IMR-90 (cell line): ENCODE results near the gene HLA-DQB1. TPM values are rescaled to one million over a fixed set of nuclear protein-coding genes. Genes with fewer than 3 reads are reported as not detected.
A peak's percentile ranks its signal among the peaks of the same experiment; 100 is the strongest.

Source experiments
- ATAC-seq: fragments of 200-7000 bp; cut with Tn5 transposase; 2 replicates; pipeline ENCODE4 v1.9.1; 2020; ENCODE audit warnings: low read depth, mild to moderate bottlenecking, moderate library complexity
- BruUV-seq: library from RNA; stranded (reverse); fragments of 400-500 nt; replicated peaks from 2 replicates; lab custom pipeline; 2021; lab: Mats Ljungman, UMichigan
- CTCF ChIA-PET: fragments of 300-600 bp; formaldehyde crosslinking; extraction: SDS; loops from one replicate; lab custom pipeline; 2021; ENCODE audit warnings: antibody characterized with exemption; lab: Yijun Ruan, JAX
- POLR2A ChIA-PET: fragments of 300-600 bp; sonication (Branson Sonifier 250); formaldehyde crosslinking; loops from one replicate; lab custom pipeline; 2022; ENCODE audit warnings: antibody characterized with exemption; ENCODE audit not compliant: unreplicated experiment; lab: Charles Lee
- DNase-seq: peaks from one replicate; pipeline ENCODE4 v3.0.0; 2013
- H2AFZ ChIP-seq: replicated peaks from 2 replicates; pipeline ENCODE3; 2013; ENCODE audit warnings: low read length, mild to moderate bottlenecking; ENCODE audit not compliant: poor library complexity
- H2AK5ac ChIP-seq: 2 replicates; pipeline ENCODE4 v1.6.1; 2013; ENCODE audit warnings: low read depth, low read length, inconsistent platforms
- H2AK9ac ChIP-seq: replicated peaks from 2 replicates; pipeline ENCODE3; 2013; ENCODE audit warnings: mild to moderate bottlenecking, low read depth, low read length, moderate library complexity; ENCODE audit not compliant: poor library complexity
- H2BK120ac ChIP-seq: 2 replicates; pipeline ENCODE4 v1.6.1; 2013; ENCODE audit warnings: low read depth, low read length, inconsistent platforms
- H2BK15ac ChIP-seq: 3 replicates; pipeline ENCODE4 v1.6.1; 2013; ENCODE audit warnings: low read depth, low read length, inconsistent platforms
- H2BK20ac ChIP-seq: 2 replicates; pipeline ENCODE4 v1.6.1; 2013; ENCODE audit warnings: low read depth, mild to moderate bottlenecking, inconsistent platforms, low read length, moderate library complexity
- H2BK5ac ChIP-seq: 2 replicates; pipeline ENCODE4 v1.6.1; 2013; ENCODE audit warnings: mild to moderate bottlenecking, low read depth, low read length, inconsistent platforms; ENCODE audit not compliant: poor library complexity, severe bottlenecking
- H3K14ac ChIP-seq: replicated peaks from 2 replicates; pipeline ENCODE4 v1.6.1; 2013; ENCODE audit warnings: low read depth, low read length, inconsistent platforms
- H3K18ac ChIP-seq: 2 replicates; pipeline ENCODE4 v1.6.1; 2013; ENCODE audit warnings: low read depth, low read length, control low read depth
- H3K23ac ChIP-seq: 2 replicates; pipeline ENCODE4 v1.6.1; 2013; ENCODE audit warnings: low read depth, low read length, inconsistent platforms
- H3K27ac ChIP-seq: 2 replicates; pipeline ENCODE4 v1.5.1; 2013; ENCODE audit warnings: mild to moderate bottlenecking, control low read depth, low read length; ENCODE audit not compliant: insufficient read depth
- H3K27me3 ChIP-seq: 2 replicates; pipeline ENCODE4 v1.6.1; 2013; ENCODE audit warnings: low read length; ENCODE audit not compliant: control insufficient read depth, insufficient read depth
- H3K36me3 ChIP-seq: 2 replicates; pipeline ENCODE4 v1.6.1; 2013; ENCODE audit warnings: low read length, mixed read lengths; ENCODE audit not compliant: control insufficient read depth, insufficient read depth
- H3K4ac ChIP-seq: 2 replicates; pipeline ENCODE4 v1.6.1; 2013; ENCODE audit warnings: low read depth, low read length, inconsistent platforms
- H3K4me1 ChIP-seq: 2 replicates; pipeline ENCODE4 v1.6.1; 2013; ENCODE audit warnings: low read length, mixed read lengths; ENCODE audit not compliant: control insufficient read depth, insufficient read depth
- H3K4me2 ChIP-seq: 2 replicates; pipeline ENCODE4 v1.6.1; 2013; ENCODE audit warnings: low read depth, mild to moderate bottlenecking, control low read depth, low read length, moderate library complexity
- H3K4me3 ChIP-seq: 2 replicates; pipeline ENCODE4 v1.5.1; 2013; ENCODE audit warnings: low read depth, mild to moderate bottlenecking, control low read depth, low read length, moderate library complexity; ENCODE audit not compliant: insufficient read depth
- H3K56ac ChIP-seq: 2 replicates; pipeline ENCODE4 v1.6.1; 2013; ENCODE audit warnings: low read length, inconsistent platforms; ENCODE audit not compliant: insufficient read depth; ENCODE audit errors: extremely low read depth
- H3K79me1 ChIP-seq, 2 experiments: 2 replicates each; pipeline ENCODE4 v1.6.1; 2013; ENCODE audit warnings: low read length in 2 of 2, inconsistent platforms in 1 of 2, low read depth in 1 of 2
- H3K9ac ChIP-seq: 2 replicates; pipeline ENCODE4 v1.6.1; 2013; ENCODE audit warnings: low read depth, low read length, control low read depth
- H3K9me1 ChIP-seq: 2 replicates; pipeline ENCODE4 v1.6.1; 2013; ENCODE audit warnings: low read length, inconsistent platforms; ENCODE audit not compliant: insufficient read depth
- H3K9me3 ChIP-seq: 2 replicates; pipeline ENCODE4 v1.6.1; 2013; ENCODE audit warnings: low read length; ENCODE audit not compliant: control insufficient read depth, insufficient read depth
- H4K20me1 ChIP-seq: 2 replicates; pipeline ENCODE4 v1.6.1; 2013; ENCODE audit warnings: low read length, inconsistent platforms; ENCODE audit not compliant: insufficient read depth
- H4K5ac ChIP-seq: 2 replicates; pipeline ENCODE4 v1.6.1; 2013; ENCODE audit warnings: mild to moderate bottlenecking, low read depth, low read length, control low read depth
- H4K8ac ChIP-seq, 2 experiments: 2 replicates each; pipeline ENCODE4 v1.6.1; 2013; ENCODE audit warnings: low read depth in 2 of 2, low read length in 2 of 2, control low read depth in 1 of 2, inconsistent platforms in 1 of 2
- H4K91ac ChIP-seq: 2 replicates; pipeline ENCODE4 v1.6.1; 2013; ENCODE audit warnings: low read depth, low read length, inconsistent platforms; ENCODE audit not compliant: insufficient read depth
- BHLHE40 ChIP-seq: fragments of 150-350 bp; IDR thresholded peaks from 2 replicates; pipeline ENCODE4 v1.6.1; 2016; ENCODE audit warnings: mild to moderate bottlenecking, low read depth, low read length
- FOS ChIP-seq: fragments of 150-350 bp; IDR thresholded peaks from 2 replicates; pipeline ENCODE4 v1.6.1; 2016; ENCODE audit warnings: low read depth, low read length
- NFE2L2 ChIP-seq: fragments of 150-350 bp; IDR thresholded peaks from 2 replicates; pipeline ENCODE4 v1.6.1; 2016; ENCODE audit warnings: low read depth, mild to moderate bottlenecking, low read length
- RFX5 ChIP-seq: IDR thresholded peaks from 2 replicates; pipeline ENCODE4 v1.8.0; 2012; ENCODE audit warnings: low read depth, mild to moderate bottlenecking, low read length, moderate library complexity
- USF2 ChIP-seq: fragments of 150-350 bp; IDR thresholded peaks from 2 replicates; pipeline ENCODE4 v1.6.1; 2017; ENCODE audit warnings: mild to moderate bottlenecking, antibody characterized with exemption, low read length, low read depth
- WGBS, 2 experiments: methylation state at CpG; one replicate each; pipeline versions ENCODE4 v1.1.5 to v1.1.7; 2013; ENCODE audit warnings: missing lambda C conversion rate in 2 of 2; ENCODE audit not compliant: insufficient read length in 1 of 2; ENCODE audit errors: extremely low coverage in 2 of 2; 5-methylcytosine and 5-hydroxymethylcytosine counted together
- dilution Hi-C: fragments of 300-500 bp; cut with HindIII; formaldehyde crosslinking; loops from one replicate; pipeline ENCODE4 v1.14.3; 2018; ENCODE audit warnings: low sequenced_read_pairs; ENCODE audit not compliant: unreplicated experiment
- in situ Hi-C: fragments of 300-500 bp; cut with MboI; formaldehyde crosslinking; loops from 3 replicates; pipeline ENCODE4 v1.14.3; 2019; ENCODE audit warnings: low sequenced_read_pairs, inconsistent platforms, mixed read lengths
- intact Hi-C: fragments of 100-400 bp; cut with micrococcal nuclease; formaldehyde crosslinking; loops from 2 replicates; pipeline ENCODE4 v1.10.0; 2022
- polyA plus RNA-seq, 3 experiments: library from polyadenylated mRNA; depleted of rRNA; stranded (reverse); fragments of >200 nt; gene quantifications; 2 replicates each; pipeline ENCODE4 v1.2.3, GENCODE V29; 2012; ENCODE audit warnings: low replicate concordance in 1 of 3
- total RNA-seq: library from RNA; depleted of rRNA; stranded (reverse); fragments of >200 nt; gene quantifications from 2 replicates; pipeline ENCODE4 v1.2.3, GENCODE V29; 2012; rRNA removed

Gene HLA-DQB1
- total and polyA plus RNA-seq, 2 of the 4 experiments (the other 2 are of a cell fraction), result not detected

GRCh38 chr6:32609731-32610640 lies 56.5 kb downstream of the HLA-DQB1 start:
- no TSS peak for BruUV-seq

More at GRCh38 chr6:32609731-32610640, 56.5 kb downstream of the HLA-DQB1 start:
- H3K9ac ChIP-seq, result no peak overlapping the region
- WGBS, 2 experiments, result 100% methylated on average over 1 of the region's 8 CpGs; no CpG with 5 or more reads in 1 of the 2 experiments
- dilution Hi-C loops, result no loop called here
- no peak overlapping the region; the same call in 1 of the 2 replicates for H3K4me2 ChIP-seq
- H3K56ac ChIP-seq, result no peak overlapping the region
- H3K4me3 ChIP-seq, result no peak overlapping the region
- no peak overlapping the region for H3K18ac ChIP-seq
- no peak overlapping the region for H3K14ac ChIP-seq
- ATAC-seq, result peak; percentile 100
- H3K79me1 ChIP-seq, result no peaks in the 10 kb centered on the region
- no peak overlapping the region for H4K5ac ChIP-seq
- H2AK5ac ChIP-seq, result no peak overlapping the region
- H2BK5ac ChIP-seq, result no peak overlapping the region
- POLR2A ChIA-PET, result no interaction called here
- H3K4me1 ChIP-seq, result no peaks in the 10 kb centered on the region
- no peak overlapping the region for H3K23ac ChIP-seq
- no peaks in the 10 kb centered on the region for H3K9me1 ChIP-seq
- DNase-seq, result peak; percentile 92
- H4K20me1 ChIP-seq, result no peaks in the 10 kb centered on the region
- H4K91ac ChIP-seq, result no peak overlapping the region
- intact Hi-C loops, result no loop called here
- no peaks in the 10 kb centered on the region for H3K9me3 ChIP-seq
- no peak for TF ChIP-seq NFE2L2
- TF ChIP-seq RFX5, result peak; percentile 92
- no peak for TF ChIP-seq USF2
- no peak for TF ChIP-seq BHLHE40
- 0 out of 2 replicates have a peak, but pooled peaks have one; percentile 13 for TF ChIP-seq FOS
- no peaks in the 10 kb centered on the region for H3K36me3 ChIP-seq
- no peak overlapping the region for H3K27ac ChIP-seq
- no peak overlapping the region for H3K4ac ChIP-seq
- H4K8ac ChIP-seq, result no peak overlapping the region
- in situ Hi-C loops, result no loop called here
- H2AK9ac ChIP-seq, result no peak overlapping the region
- H2BK15ac ChIP-seq, result no peak overlapping the region
- no peak overlapping the region for H2BK20ac ChIP-seq
- H3K27me3 ChIP-seq, result no peaks in the 10 kb centered on the region
- H2BK120ac ChIP-seq, result no peak overlapping the region
- CTCF ChIA-PET, result no interaction called here
- H2AFZ ChIP-seq, result no peak overlapping the region

Other genes starting within 250 kb of the HLA-DQB1 start
- gene HLA-DRA, start 226.8 kb downstream of the HLA-DQB1 start, total RNA-seq, result not detected in 2 replicates
- gene HLA-DRA, start 226.8 kb downstream of the HLA-DQB1 start, polyA plus RNA-seq (2012; rRNA removed), result not detected in 2 replicates
- gene HLA-DRB5, start 136.4 kb downstream of the HLA-DQB1 start, total RNA-seq, result not detected in 2 replicates
- not detected in 2 replicates for gene HLA-DRB5, start 136.4 kb downstream of the HLA-DQB1 start, polyA plus RNA-seq (2012; rRNA removed)
- not detected in 2 replicates for gene HLA-DRB1, start 76.8 kb downstream of the HLA-DQB1 start, total RNA-seq
- gene HLA-DRB1, start 76.8 kb downstream of the HLA-DQB1 start, polyA plus RNA-seq (2012; rRNA removed), result not detected in 2 replicates
- gene HLA-DQA1, start 29.3 kb downstream of the HLA-DQB1 start, total RNA-seq, result not detected in 2 replicates
- not detected in 2 replicates for gene HLA-DQA1, start 29.3 kb downstream of the HLA-DQB1 start, polyA plus RNA-seq (2012; rRNA removed)
- gene HLA-DQA2, start 74.7 kb upstream of the HLA-DQB1 start, total RNA-seq, result not detected in 2 replicates
- not detected in 2 replicates for gene HLA-DQA2, start 74.7 kb upstream of the HLA-DQB1 start, polyA plus RNA-seq (2012; rRNA removed)
- not detected in 2 replicates for gene HLA-DQB2, start 96.9 kb upstream of the HLA-DQB1 start, total RNA-seq
- not detected in 2 replicates for gene HLA-DQB2, start 96.9 kb upstream of the HLA-DQB1 start, polyA plus RNA-seq (2012; rRNA removed)
- 0.28 and 0.36 TPM in 2 replicates for gene HLA-DOB, start 150.3 kb upstream of the HLA-DQB1 start, total RNA-seq
- 1.6 and 2.3 TPM in 2 replicates for gene HLA-DOB, start 150.3 kb upstream of the HLA-DQB1 start, polyA plus RNA-seq (2012; rRNA removed)
- gene TAP2, start 172.1 kb upstream of the HLA-DQB1 start, total RNA-seq, result 6.6 and 8.1 TPM in 2 replicates
- gene TAP2, start 172.1 kb upstream of the HLA-DQB1 start, polyA plus RNA-seq (2012; rRNA removed), result 11.4 and 13.4 TPM in 2 replicates
- 26.1 and 33.3 TPM in 2 replicates for gene PSMB8, start 177.4 kb upstream of the HLA-DQB1 start, total RNA-seq
- gene PSMB8, start 177.4 kb upstream of the HLA-DQB1 start, polyA plus RNA-seq (2012; rRNA removed), result 31.6 and 31.8 TPM in 2 replicates
- gene TAP1, start 187.0 kb upstream of the HLA-DQB1 start, total RNA-seq, result 20.8 and 27.6 TPM in 2 replicates
- 19.5 and 20.1 TPM in 2 replicates for gene TAP1, start 187.0 kb upstream of the HLA-DQB1 start, polyA plus RNA-seq (2012; rRNA removed)
- 8.3 and 9.0 TPM in 2 replicates for gene PSMB9, start 187.5 kb upstream of the HLA-DQB1 start, total RNA-seq
- 12.6 and 12.8 TPM in 2 replicates for gene PSMB9, start 187.5 kb upstream of the HLA-DQB1 start, polyA plus RNA-seq (2012; rRNA removed)